ENCODE results near the gene SSPN. TPM values are rescaled to one million over a fixed set of nuclear protein-coding genes. Genes with fewer than 3 reads are reported as not detected.

Gene SSPN
- 41.0 TPM for total RNA-seq

GRCh38 chr12:26195250-26195640, at the start of gene SSPN:
TSS of gene SSPN (plus strand) at chr12:26195573. CDS start at chr12:26195673, 100 bp downstream.

Other genes starting within 250 kb of the SSPN start
- gene RASSF8, start 236.9 kb upstream of the SSPN start, total RNA-seq, result 113 TPM
- gene BHLHE41, start 70.5 kb upstream of the SSPN start, total RNA-seq, result 8.6 TPM